Parathyroid adenoma (tissue), 2 donors: Measurements from ENCODE around the gene C1QL1.

Source experiments
- H2AFZ ChIP-seq: fragments of 300-600 bp; sonication (generic); one replicate; pipeline ENCODE4 v1.7.0; 2017; ENCODE audit warnings: antibody characterized with exemption, mild to moderate bottlenecking
- H3K27ac ChIP-seq: fragments of 300-600 bp; sonication (generic); one replicate; pipeline ENCODE4 v1.7.0; 2017
- H3K27me3 ChIP-seq: fragments of 300-600 bp; sonication (generic); one replicate; pipeline ENCODE4 v1.7.0; 2017; ENCODE audit warnings: low read length; ENCODE audit not compliant: control insufficient read depth, insufficient read depth
- H3K36me3 ChIP-seq: fragments of 300-600 bp; sonication (generic); one replicate; pipeline ENCODE4 v1.7.0; 2017; ENCODE audit warnings: low read length; ENCODE audit not compliant: control insufficient read depth, insufficient read depth
- H3K4me1 ChIP-seq: fragments of 300-600 bp; sonication (generic); one replicate; pipeline ENCODE4 v1.7.0; 2017; ENCODE audit warnings: control low read depth
- H3K4me2 ChIP-seq: fragments of 300-600 bp; sonication (generic); one replicate; pipeline ENCODE4 v1.7.0; 2017; ENCODE audit warnings: low read length
- H3K4me3 ChIP-seq: fragments of 300-600 bp; sonication (generic); one replicate; pipeline ENCODE4 v1.7.0; 2017; ENCODE audit warnings: low read depth, low read length
- H3K79me2 ChIP-seq: fragments of 300-600 bp; sonication (generic); one replicate; pipeline ENCODE4 v1.7.0; 2017; ENCODE audit warnings: control low read depth
- H3K9ac ChIP-seq: fragments of 300-600 bp; sonication (generic); one replicate; pipeline ENCODE4 v1.7.0; 2017; ENCODE audit warnings: mild to moderate bottlenecking
- H3K9me3 ChIP-seq: fragments of 300-600 bp; sonication (generic); one replicate; pipeline ENCODE4 v1.7.0; 2017; ENCODE audit warnings: low read length; ENCODE audit not compliant: control insufficient read depth
- CTCF ChIP-seq: fragments of 300-600 bp; sonication (generic); IDR thresholded peaks from one replicate; pipeline ENCODE4 v1.7.0; 2017; ENCODE audit warnings: antibody characterized with exemption, mild to moderate bottlenecking
- donor health status: primary hyperparathyroidism.

Gene C1QL1

GRCh38 chr17:44919411-44919810 lies 48.7 kb downstream of the C1QL1 start:
- H3K9ac ChIP-seq, result no peak overlapping the region
- H3K27me3 ChIP-seq, result no peaks in the 10 kb centered on the region
- no peaks in the 10 kb centered on the region for H3K9me3 ChIP-seq
- no peak overlapping the region for H2AFZ ChIP-seq
- TF ChIP-seq CTCF, result no peak
- H3K4me2 ChIP-seq, result no peak overlapping the region
- H3K79me2 ChIP-seq, result no peaks in the 10 kb centered on the region
- no peak overlapping the region for H3K4me3 ChIP-seq
- H3K27ac ChIP-seq, result no peak overlapping the region
- H3K36me3 ChIP-seq, result no peaks in the 10 kb centered on the region
- H3K4me1 ChIP-seq, result no peaks in the 10 kb centered on the region

GRCh38 chr17:44918006-44918405 lies 50.1 kb downstream of the C1QL1 start:
- Histone ChIP-seq H3K9ac (no peak overlapping the region), H3K27me3 (no peaks in the 10 kb centered on the region)

GRCh38 chr17:44917456-44917855 lies 50.6 kb downstream of the C1QL1 start:
- H2AFZ ChIP-seq, result no peak overlapping the region
- no peak overlapping the region for H3K27ac ChIP-seq
- H3K4me1 ChIP-seq, result no peaks in the 10 kb centered on the region
- no peaks in the 10 kb centered on the region for H3K9me3 ChIP-seq
- no peak overlapping the region for H3K4me2 ChIP-seq
- H3K79me2 ChIP-seq, result no peaks in the 10 kb centered on the region
- H3K27me3 ChIP-seq, result no peaks in the 10 kb centered on the region
- no peaks in the 10 kb centered on the region for H3K36me3 ChIP-seq
- H3K4me3 ChIP-seq, result no peak overlapping the region
- H3K9ac ChIP-seq, result no peak overlapping the region
- TF ChIP-seq CTCF, result no peak

More at GRCh38 chr17:44918006-44918405, 50.1 kb downstream of the C1QL1 start:
- no peak overlapping the region for H2AFZ ChIP-seq
- no peak overlapping the region for H3K4me2 ChIP-seq
- no peaks in the 10 kb centered on the region for H3K4me1 ChIP-seq
- H3K4me3 ChIP-seq, result no peak overlapping the region
- no peak for TF ChIP-seq CTCF
- H3K36me3 ChIP-seq, result no peaks in the 10 kb centered on the region
- H3K27ac ChIP-seq, result no peak overlapping the region
- H3K79me2 ChIP-seq, result no peaks in the 10 kb centered on the region
- H3K9me3 ChIP-seq, result no peaks in the 10 kb centered on the region

- no peak overlapping the region for H3K27ac ChIP-seq
- H3K4me3 ChIP-seq, result no peak overlapping the region
- no peak overlapping the region for H3K9ac ChIP-seq
- no peak overlapping the region for H2AFZ ChIP-seq
- no peak for TF ChIP-seq CTCF
- H3K79me2 ChIP-seq, result no peaks in the 10 kb centered on the region
- H3K36me3 ChIP-seq, result no peaks in the 10 kb centered on the region
- no peaks in the 10 kb centered on the region for H3K27me3 ChIP-seq
- no peaks in the 10 kb centered on the region for H3K9me3 ChIP-seq
- no peak overlapping the region for H3K4me2 ChIP-seq
- no peaks in the 10 kb centered on the region for H3K4me1 ChIP-seq
Measured at GRCh38 chr17:44916781-44917241, 51.3 kb downstream of the C1QL1 start.
